HL-60/S4 treated with phorbol 12-myristate 13-acetate at 8.2 ng/mL for 4 days and 3 days (cell line): ENCODE results near the gene ZNF460.

Experiments
- in situ Hi-C: fragments of 300-500 bp; cut with MboI; formaldehyde crosslinking; loops from 2 replicates; pipeline ENCODE4 v1.15.0; 2022; ENCODE audit warnings: low sequenced_read_pairs

ZNF460 gene

GRCh38 chr19:57279418-57280164 is 694 bp upstream of the ZNF460 start:
- in situ Hi-C loops: no loop called here

- in situ Hi-C loops: no loop called here
These were observed 696 bp downstream of the ZNF460 start for GRCh38 chr19:57280962-57281400.

- in situ Hi-C loops: no loop called here
These were observed 1.8 kb downstream of the ZNF460 start for GRCh38 chr19:57282011-57282643.

- in situ Hi-C loops: no loop called here
These were observed 8.1 kb downstream of the ZNF460 start for GRCh38 chr19:57288373-57288772.

GRCh38 chr19:57290970-57291369 is 10.7 kb downstream of the ZNF460 start:
- in situ Hi-C loops: no loop called here

GRCh38 chr19:57292547-57292946 is 12.3 kb downstream of the ZNF460 start:
- in situ Hi-C loops: no loop called here

- in situ Hi-C loops: no loop called here
These were observed 13.4 kb downstream of the ZNF460 start for GRCh38 chr19:57293719-57294118.

- in situ Hi-C loops: no loop called here
These were observed 21.8 kb downstream of the ZNF460 start for GRCh38 chr19:57302020-57302465.

- in situ Hi-C loops: no loop called here
These were observed 22.6 kb downstream of the ZNF460 start for GRCh38 chr19:57302727-57303401.

- in situ Hi-C loops: no loop called here
These were observed 24.8 kb downstream of the ZNF460 start for GRCh38 chr19:57305056-57305455.

- in situ Hi-C loops: no loop called here
These were observed 28.2 kb downstream of the ZNF460 start for GRCh38 chr19:57308514-57308913.

- in situ Hi-C loops: no loop called here
These were observed 30.5 kb downstream of the ZNF460 start for GRCh38 chr19:57310792-57311191.

- in situ Hi-C loops: no loop called here
These were observed 33.9 kb downstream of the ZNF460 start for GRCh38 chr19:57314146-57314545.

- in situ Hi-C loops: no loop called here
These were observed 37.2 kb downstream of the ZNF460 start for GRCh38 chr19:57317503-57317902.

- in situ Hi-C loops: no loop called here
These were observed 39.5 kb downstream of the ZNF460 start for GRCh38 chr19:57319869-57320179.

- in situ Hi-C loops: no loop called here
These were observed 40.1 kb downstream of the ZNF460 start, which contains the start of gene ZNF543 for GRCh38 chr19:57320180-57321084. Gene ZNF543 (plus strand): TSS chr19:57320472. CDS start chr19:57320854, 382 bp downstream.

- in situ Hi-C loops: no loop called here
These were observed 40.8 kb downstream of the ZNF460 start for GRCh38 chr19:57321116-57321515.

GRCh38 chr19:57321751-57322150 is 41.5 kb downstream of the ZNF460 start:
- in situ Hi-C loops: no loop called here

- in situ Hi-C loops: no loop called here
These were observed 44.7 kb downstream of the ZNF460 start for GRCh38 chr19:57324992-57325391.

- in situ Hi-C loops: no loop called here
These were observed 47.7 kb downstream of the ZNF460 start for GRCh38 chr19:57327993-57328392.

- in situ Hi-C loops: no loop called here
These were observed 53.9 kb downstream of the ZNF460 start for GRCh38 chr19:57334191-57334590.
